GM19351 (cell line): ENCODE measurements around the gene SH3PXD2A.
"Not testable (repeated sequence)": the region's sequence is repeated elsewhere in the genome, so short reads cannot be mapped to it uniquely, and the experiment has no call there.

Experiments
- ATAC-seq: cut with Tn5 transposase; IDR thresholded peaks from one replicate; pipeline ENCODE4 v1.9.1; 2021; ENCODE audit warnings: mild to moderate bottlenecking, moderate library complexity; ENCODE audit not compliant: unreplicated experiment

Gene SH3PXD2A

GRCh38 chr10:103770139-103770538 is 85.2 kb downstream of the SH3PXD2A start:
- ATAC-seq, result no peak

GRCh38 chr10:103769176-103769575 is 86.2 kb downstream of the SH3PXD2A start:
- ATAC-seq, result no peak

- no peak for ATAC-seq
These were observed 87.0 kb downstream of the SH3PXD2A start for GRCh38 chr10:103768345-103768744.

GRCh38 chr10:103767756-103768155 is 87.6 kb downstream of the SH3PXD2A start:
- no peak for ATAC-seq

- no peak for ATAC-seq
These were observed 88.4 kb downstream of the SH3PXD2A start for GRCh38 chr10:103766751-103767505.

- no peak for ATAC-seq
These were observed 89.4 kb downstream of the SH3PXD2A start for GRCh38 chr10:103765981-103766380.

- ATAC-seq, result no peak
These were observed 90.2 kb downstream of the SH3PXD2A start for GRCh38 chr10:103765168-103765567.

- ATAC-seq, result no peak
These were observed 90.9 kb downstream of the SH3PXD2A start for GRCh38 chr10:103764296-103765088.

- no peak for ATAC-seq
These were observed 91.8 kb downstream of the SH3PXD2A start for GRCh38 chr10:103763374-103764202.

GRCh38 chr10:103762916-103763315 is 92.5 kb downstream of the SH3PXD2A start:
- ATAC-seq, result no peak

- ATAC-seq, result no peak
These were observed 93.2 kb downstream of the SH3PXD2A start for GRCh38 chr10:103762162-103762561.

GRCh38 chr10:103761075-103761920 is 94.1 kb downstream of the SH3PXD2A start:
- ATAC-seq, result no peak

GRCh38 chr10:103760233-103760632 is 95.1 kb downstream of the SH3PXD2A start:
- ATAC-seq, result not testable (repeated sequence)

GRCh38 chr10:103759100-103759781 is 96.1 kb downstream of the SH3PXD2A start:
- peak; percentile 77 for ATAC-seq

- no peak for ATAC-seq
These were observed 97.1 kb downstream of the SH3PXD2A start for GRCh38 chr10:103758294-103758681.

- ATAC-seq, result no peak
These were observed 97.7 kb downstream of the SH3PXD2A start for GRCh38 chr10:103757531-103758293.

GRCh38 chr10:103756277-103756869 is 99.0 kb downstream of the SH3PXD2A start:
- no peak for ATAC-seq

- ATAC-seq, result no peak
These were observed 102.6 kb downstream of the SH3PXD2A start for GRCh38 chr10:103752680-103753248.
